K562 (cell line): Measurements from ENCODE around the gene VHLL. TPM values are rescaled to one million over a fixed set of nuclear protein-coding genes. Genes with fewer than 3 reads are reported as not detected.

Experiments
- ATAC-seq: fragments of 200-7000 bp; cut with Tn5 transposase; 3 replicates; pipeline ENCODE4 v1.9.1; 2020; ENCODE audit warnings: moderate library complexity
- BruUV-seq: library from RNA; stranded (reverse); fragments of 400-500 nt; replicated peaks from 2 replicates; lab custom pipeline; 2021; lab: Mats Ljungman, UMichigan
- CTCF ChIA-PET: fragments of 300-600 bp; formaldehyde crosslinking; extraction: SDS; loops from one replicate; lab custom pipeline; 2021; ENCODE audit warnings: low intra/inter-chr PET ratio; lab: Yijun Ruan, JAX
- POLR2A ChIA-PET: fragments of 300-600, 350-650 bp; sonication (Branson Sonifier 250); formaldehyde crosslinking; extraction: SDS; loops from one replicate; lab custom pipeline; 2021; ENCODE audit warnings: antibody characterized with exemption, inconsistent platforms; lab: Yijun Ruan, JAX
- DNase-seq, 4 experiments: peaks; one replicate each; pipeline versions ENCODE4 v3.0.0 to v3.0.0-alpha.2; 2011 to 2018; ENCODE audit warnings: low spot score in 3 of 4, mixed read lengths in 3 of 4; ENCODE audit errors: extremely low read depth in 1 of 4
- FAIRE-seq: peaks from 2 replicates; lab custom pipeline; 2011; peaks lifted over from hg19 to GRCh38; lab: Jason Lieb, UNC
- H2AFZ ChIP-seq: 2 replicates; pipeline ENCODE4 v1.6.0; 2011; ENCODE audit warnings: low read depth, low read length, control low read depth, inconsistent platforms
- H3K27ac ChIP-seq: fragments of 200-600 bp; 3 replicates; pipeline ENCODE4 v1.8.0; 2011; ENCODE audit warnings: low read depth, mild to moderate bottlenecking, control low read depth, inconsistent platforms, low read length, moderate library complexity, mixed read lengths; ENCODE audit errors: extremely low read depth
- H3K27me3 ChIP-seq, 2 experiments: fragments of 300-600 bp in 1 of 2; 2 replicates in 1 of 2; 3 replicates in 1 of 2; pipeline versions ENCODE4 v1.6.0 to v1.8.0; 2011; ENCODE audit warnings: inconsistent platforms in 2 of 2, low read length in 2 of 2, mild to moderate bottlenecking in 1 of 2, mixed read lengths in 1 of 2, moderate library complexity in 1 of 2; ENCODE audit not compliant: control insufficient read depth in 2 of 2, insufficient read depth in 2 of 2
- H3K36me3 ChIP-seq: fragments of 300-600 bp; 3 replicates; pipeline ENCODE4 v1.8.0; 2011; ENCODE audit warnings: mild to moderate bottlenecking, low read length, inconsistent platforms; ENCODE audit not compliant: control insufficient read depth, insufficient read depth
- H3K4me1 ChIP-seq, 2 experiments: fragments of 200-600 bp in 1 of 2; replicated peaks in 1 of 2; 2 replicates in 1 of 2; 3 replicates in 1 of 2; pipeline versions ENCODE4 v1.5.1 to v1.8.0; 2011; ENCODE audit warnings: inconsistent platforms in 2 of 2, low read length in 2 of 2, mild to moderate bottlenecking in 1 of 2, mixed read lengths in 1 of 2, moderate library complexity in 1 of 2; ENCODE audit not compliant: control insufficient read depth in 2 of 2, insufficient read depth in 2 of 2
- H3K4me2 ChIP-seq: 2 replicates; pipeline ENCODE4 v1.6.1; 2011; ENCODE audit warnings: low read length, control low read depth, inconsistent platforms, mixed read lengths; ENCODE audit not compliant: insufficient read depth
- H3K4me3 ChIP-seq: fragments of 200-600 bp; sonication (generic), shearing (Covaris generic); 2 replicates; pipeline ENCODE4 v1.5.1; 2016; ENCODE audit warnings: control low read depth, inconsistent platforms
- H3K79me2 ChIP-seq: fragments of 200-600 bp; 3 replicates; pipeline ENCODE4 v1.8.0; 2011; ENCODE audit warnings: low read length, inconsistent platforms; ENCODE audit not compliant: control insufficient read depth, insufficient read depth
- H3K9ac ChIP-seq, 2 experiments: 2 replicates each; pipeline versions ENCODE4 v1.6.0 to v1.6.1; 2011; ENCODE audit warnings: low read depth in 2 of 2, low read length in 2 of 2, control low read depth in 1 of 2, inconsistent platforms in 1 of 2, mild to moderate bottlenecking in 1 of 2, mixed read lengths in 1 of 2; ENCODE audit not compliant: insufficient read depth in 1 of 2
- H3K9me1 ChIP-seq: one replicate; pipeline ENCODE4 v1.6.0; 2011; ENCODE audit warnings: inconsistent platforms, mild to moderate bottlenecking, low read length, moderate library complexity; ENCODE audit not compliant: control insufficient read depth, insufficient read depth
- H3K9me3 ChIP-seq: replicated peaks from 2 replicates; pipeline ENCODE4 v1.5.1; 2011; ENCODE audit warnings: low read depth, low read length, inconsistent platforms; ENCODE audit not compliant: control insufficient read depth, insufficient read depth
- H4K20me1 ChIP-seq: replicated peaks from 2 replicates; pipeline ENCODE4 v1.6.1; 2011; ENCODE audit warnings: low read length, inconsistent platforms, mixed read lengths; ENCODE audit not compliant: control insufficient read depth, insufficient read depth
- CEBPG ChIP-seq, 3 experiments: fragments of 200-800 bp in 1 of 3; sonication (Bioruptor generic) in 1 of 3; sonication (generic) in 1 of 3; formaldehyde crosslinking in 1 of 3; IDR thresholded peaks in 2 of 3; conservative IDR thresholded peaks in 1 of 3; 2 replicates each; pipeline versions ENCODE4 v1.6.1 to v1.8.0; 2016 to 2022; ENCODE audit warnings: missing compliant biosample characterization in 2 of 3, missing genetic modification characterization in 2 of 3, mild to moderate bottlenecking in 1 of 3, missing genetic modification reagents in 1 of 3
- DIDO1 ChIP-seq: fragments of 450-650 bp; IDR thresholded peaks from 2 replicates; pipeline ENCODE4 v1.6.1; 2016; ENCODE audit warnings: low read depth, missing biosample characterization, missing genetic modification characterization
- KDM5B ChIP-seq: fragments of 200-600 bp; sonication (generic); IDR thresholded peaks from 2 replicates; pipeline ENCODE4 v1.6.1; 2012; ENCODE audit warnings: low read depth, mild to moderate bottlenecking, moderate library complexity, low read length, control low read depth, inconsistent platforms; ENCODE audit not compliant: insufficient replicate concordance
- NFE2L1 ChIP-seq: fragments of 450-650 bp; IDR thresholded peaks from 2 replicates; pipeline ENCODE4 v1.6.1; 2016; ENCODE audit warnings: missing genetic modification characterization, low read depth, mild to moderate bottlenecking, missing compliant biosample characterization, moderate library complexity, borderline replicate concordance
- NRF1 ChIP-seq, 2 experiments: fragments of 450-650 bp; IDR thresholded peaks in 1 of 2; conservative IDR thresholded peaks in 1 of 2; 2 replicates each; pipeline ENCODE4 v1.6.1; 2014; ENCODE audit warnings: mild to moderate bottlenecking in 2 of 2
- POLR2G ChIP-seq: fragments of 200-400 bp; formaldehyde crosslinking; IDR thresholded peaks from 2 replicates; pipeline ENCODE4 v1.6.1; 2017; ENCODE audit warnings: low read depth, mild to moderate bottlenecking, antibody characterized with exemption, low read length, moderate library complexity
- PTBP1 ChIP-seq: fragments of 200-400 bp; formaldehyde crosslinking; IDR thresholded peaks from 2 replicates; pipeline ENCODE4 v1.6.1; 2017; ENCODE audit warnings: low read depth, low read length
- RNF2 ChIP-seq: sonication (generic); IDR thresholded peaks from 2 replicates; pipeline ENCODE4 v1.6.1; 2016
- SMARCA4 ChIP-seq: fragments of 450-650 bp; IDR thresholded peaks from 2 replicates; pipeline ENCODE4 v1.6.1; 2016
- U2AF1 ChIP-seq: fragments of 200-400 bp; formaldehyde crosslinking; optimal IDR thresholded peaks from 2 replicates; pipeline ENCODE3; 2017; ENCODE audit warnings: mild to moderate bottlenecking, low read depth, low read length, moderate library complexity
- ZFX ChIP-seq: sonication (generic); formaldehyde crosslinking; IDR thresholded peaks from 2 replicates; pipeline ENCODE4 v1.8.0; 2022; ENCODE audit warnings: mild to moderate bottlenecking, missing genetic modification reagents, moderate library complexity
- ZNF224 ChIP-seq: sonication (generic); formaldehyde crosslinking; IDR thresholded peaks from 2 replicates; pipeline ENCODE4 v1.8.0; 2022; ENCODE audit warnings: mild to moderate bottlenecking, missing genetic modification reagents
- WGBS: fragments of 100-300 bp; shearing (Covaris generic); methylation state at CpG from one replicate; pipeline ENCODE4 v1.1.6; 2016; ENCODE audit warnings: low coverage, mixed read lengths; ENCODE audit not compliant: insufficient coverage; ENCODE audit errors: missing lambda C conversion rate; 5-methylcytosine and 5-hydroxymethylcytosine counted together
- in situ Hi-C: fragments of 300-500 bp; cut with MboI; formaldehyde crosslinking; loops from 4 replicates; pipeline ENCODE4 v1.15.0; 2018; ENCODE audit warnings: inconsistent platforms, mixed read lengths
- intact Hi-C: fragments of 100-400 bp; cut with micrococcal nuclease; formaldehyde crosslinking; loops from 2 replicates; pipeline ENCODE4 v1.14.2; 2022
- polyA plus RNA-seq, 8 experiments: library from polyadenylated mRNA; depleted of rRNA in 4 of 8; stranded (reverse) in 5 of 8; unstranded in 3 of 8; fragments of >200 nt; fragmentation: Nextera tagmentation in 2 of 8; fragmentation: Illumina TruSeq in 1 of 8; extraction: Ambion mirVana in 2 of 8; extraction: Trizol in 1 of 8; gene quantifications; 2 replicates each; pipeline versions ENCODE4 v1.2.1 to v1.2.3, GENCODE V29; 2011 to 2014; ENCODE audit warnings: inconsistent platforms in 1 of 8, missing spikeins in 1 of 8
- total RNA-seq, 7 experiments: library from RNA; depleted of rRNA in 6 of 7; stranded (reverse); fragments of >200 nt in 6 of 7; fragmentation: Illumina TruSeq in 2 of 7; extraction: Trizol in 2 of 7; gene quantifications; 2 replicates each; pipeline versions ENCODE4 v1.2.1 to v1.2.3, GENCODE V29; 2011 to 2021; ENCODE audit warnings: low replicate concordance in 1 of 7
- TF ChIP-seq, protein P1 (sequence below): sonication (generic); formaldehyde crosslinking; IDR thresholded peaks from 2 replicates; pipeline ENCODE4 v1.9.0; 2022; ENCODE audit warnings: mild to moderate bottlenecking, missing genetic modification reagents

The VHLL gene
- total and polyA plus RNA-seq, 9 of the 15 experiments (the other 6 are each of a cell fraction or from before 2014, with no cell fraction given) = not detected

GRCh38 chr1:156293098-156293434, 6.0 kb downstream of the VHLL start (continued):
- no peak for TF ChIP-seq DIDO1 (tag)
- no peak for TF ChIP-seq SMARCA4
- no peak for TF ChIP-seq PTBP1
- no peak for TF ChIP-seq CEBPG (CRISPR knock-in tag; IDR thresholded peaks at IDR 0.05)
- no peak for TF ChIP-seq CEBPG (tag; conservative IDR thresholded peaks at IDR 0.05 in 1 of 2, IDR thresholded peaks at IDR 0.05 in 1 of 2)
- TF ChIP-seq U2AF1 = no peak
- TF ChIP-seq, all 486 proteins: peak for 0

- WGBS = 81% methylated on average over 36 of the region's 37 CpGs
- Histone ChIP-seq H2AFZ (no peak overlapping the region), H3K79me2 (no peaks in the 10 kb centered on the region), H3K4me2 (no peak overlapping the region), H3K9me1 (no peaks in the 10 kb centered on the region), H3K4me3 (no peak overlapping the region), H3K9ac (peak overlapping the region in 1 of 2 experiments; percentile 45; a peak in 1 of 4 replicates), H4K20me1 (no peaks in the 10 kb centered on the region), H3K36me3 (peaks cover 24% of the 10 kb centered on the region; the same call in 2 of the 3 replicates), H3K27ac (no peak overlapping the region), H3K27me3 (no peaks in the 10 kb centered on the region), H3K4me1 (peaks cover 7 to 15% of the 10 kb centered on the region in 2 experiments; a peak in 4 of 5 replicates), H3K9me3 (no peaks in the 10 kb centered on the region)
- intact Hi-C loops (no loop called here), in situ Hi-C loops (no loop called here)
- ATAC-seq = peak; percentile 78
- ChIA-PET CTCF (no interaction called here), POLR2A (interaction anchor here (1.0 kb wide), 1 partner anchor 8 kb away, joined by 5 read pairs; the partner anchor contains the start of gene SMG5)
- FAIRE-seq = no peak
- DNase-seq = peak; percentile 42 to 72 (median 56)
- BruUV-seq = no TSS peak
- peak; percentile 86 for TF ChIP-seq KDM5B
- TF ChIP-seq RNF2 = no peak
- TF ChIP-seq, protein P1, sequence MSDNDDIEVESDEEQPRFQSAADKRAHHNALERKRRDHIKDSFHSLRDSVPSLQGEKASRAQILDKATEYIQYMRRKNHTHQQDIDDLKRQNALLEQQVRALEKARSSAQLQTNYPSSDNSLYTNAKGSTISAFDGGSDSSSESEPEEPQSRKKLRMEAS (CRISPR knock-in tag) = peak; percentile 80
- TF ChIP-seq ZFX (CRISPR knock-in tag) = peak; percentile 39
- peak; percentile 56 for TF ChIP-seq POLR2G
- TF ChIP-seq NRF1 (conservative IDR thresholded peaks at IDR 0.05 in 1 of 2, IDR thresholded peaks at IDR 0.05 in 1 of 2) = peak; percentile 88 to 90
- TF ChIP-seq NFE2L1 = no peak
- TF ChIP-seq ZNF224 = 0 out of 2 replicates have a peak, but pooled peaks have one; percentile 21
These were observed 7.7 kb downstream of the VHLL start for GRCh38 chr1:156291226-156292061.
